ENCODE results near the gene NOL4L.

GRCh38 chr20:32524829-32525501 lies 60.2 kb downstream of the NOL4L start:
- TF ChIP-seq CTCF (IDR thresholded peaks at IDR 0.05) = no peak
- no peak for TF ChIP-seq POLR2A (IDR thresholded peaks at IDR 0.05)
